Measurements from ENCODE around the gene CAV2.

GRCh38 chr7:116449950-116450349 is 49.6 kb upstream of the CAV2 start:
- TF ChIP-seq CTCF (IDR thresholded peaks at IDR 0.05) (no peak), EP300 (IDR thresholded peaks at IDR 0.05) (no peak), POLR2AphosphoS5 (IDR thresholded peaks at IDR 0.05) (no peak), POLR2A (IDR thresholded peaks at IDR 0.05) (no peak)

All from upper lobe of left lung (tissue), 4 donors.